Coronary artery (tissue), 2 donors: ENCODE results near the gene JAZF1.

ENCODE experiments used
- DNase-seq: peaks from one replicate; pipeline ENCODE4 v3.0.0-alpha.2; 2017; ENCODE audit warnings: low spot score
- H3K27ac ChIP-seq, 2 donors: fragments of 200-600 bp; sonication (generic); one replicate each; pipeline ENCODE4 v1.5.1; 2016 to 2019
- H3K4me3 ChIP-seq: fragments of 200-600 bp; sonication (generic); 2 replicates; pipeline ENCODE4 v1.5.1; 2016; ENCODE audit warnings: mild to moderate bottlenecking, moderate library complexity
- CTCF ChIP-seq: fragments of 200-600 bp; sonication (generic); IDR thresholded peaks from one replicate; pipeline ENCODE4 v1.5.1; 2019; ENCODE audit warnings: antibody characterized with exemption

The JAZF1 gene

GRCh38 chr7:27955596-27955995 lies 225.0 kb downstream of the JAZF1 start:
- no peak for TF ChIP-seq CTCF
- H3K27ac ChIP-seq = no peak overlapping the region
- no peak for DNase-seq
- H3K4me3 ChIP-seq = no peak overlapping the region

- no peak for DNase-seq
- no peak overlapping the region for H3K27ac ChIP-seq
- H3K4me3 ChIP-seq = no peak overlapping the region
- TF ChIP-seq CTCF = no peak
Observed at GRCh38 chr7:27955011-27955410, 225.6 kb downstream of the JAZF1 start.

- no peak overlapping the region for H3K4me3 ChIP-seq
- TF ChIP-seq CTCF = no peak
- no peak overlapping the region for H3K27ac ChIP-seq
- no peak for DNase-seq
Observed at GRCh38 chr7:27953777-27954176, 226.8 kb downstream of the JAZF1 start.

- no peak overlapping the region for H3K27ac ChIP-seq
- no peak overlapping the region for H3K4me3 ChIP-seq
- no peak for TF ChIP-seq CTCF
- no peak for DNase-seq
Observed at GRCh38 chr7:27953361-27953760, 227.2 kb downstream of the JAZF1 start.

- DNase-seq = no peak
- TF ChIP-seq CTCF = no peak
- Histone ChIP-seq H3K27ac (no peak overlapping the region), H3K4me3 (no peak overlapping the region)
Observed at GRCh38 chr7:27952456-27953285, 227.9 kb downstream of the JAZF1 start.

GRCh38 chr7:27950123-27950522 lies 230.5 kb downstream of the JAZF1 start:
- no peak for DNase-seq
- no peak for TF ChIP-seq CTCF
- Histone ChIP-seq H3K27ac (no peak overlapping the region), H3K4me3 (no peak overlapping the region)

GRCh38 chr7:27948861-27949260 lies 231.7 kb downstream of the JAZF1 start:
- DNase-seq = no peak

More at GRCh38 chr7:27948861-27949260, 231.7 kb downstream of the JAZF1 start:
- no peak for TF ChIP-seq CTCF
- H3K4me3 ChIP-seq = no peak overlapping the region
- H3K27ac ChIP-seq = no peak overlapping the region
